Hematopoietic multipotent progenitor cell treated with erythropoietin and hydrocortisone succinate and interleukin-3 and kit ligand, for 4 days (in vitro differentiated cells): ENCODE data around the gene ATP1B3.
"Not testable (repeated sequence)": the region's sequence is repeated elsewhere in the genome, so short reads cannot be mapped to it uniquely, and the experiment has no call there.

Source experiments
- DNase-seq: peaks from one replicate; pipeline ENCODE4 v3.0.0-alpha.2; 2015

The ATP1B3 gene

DNA sequence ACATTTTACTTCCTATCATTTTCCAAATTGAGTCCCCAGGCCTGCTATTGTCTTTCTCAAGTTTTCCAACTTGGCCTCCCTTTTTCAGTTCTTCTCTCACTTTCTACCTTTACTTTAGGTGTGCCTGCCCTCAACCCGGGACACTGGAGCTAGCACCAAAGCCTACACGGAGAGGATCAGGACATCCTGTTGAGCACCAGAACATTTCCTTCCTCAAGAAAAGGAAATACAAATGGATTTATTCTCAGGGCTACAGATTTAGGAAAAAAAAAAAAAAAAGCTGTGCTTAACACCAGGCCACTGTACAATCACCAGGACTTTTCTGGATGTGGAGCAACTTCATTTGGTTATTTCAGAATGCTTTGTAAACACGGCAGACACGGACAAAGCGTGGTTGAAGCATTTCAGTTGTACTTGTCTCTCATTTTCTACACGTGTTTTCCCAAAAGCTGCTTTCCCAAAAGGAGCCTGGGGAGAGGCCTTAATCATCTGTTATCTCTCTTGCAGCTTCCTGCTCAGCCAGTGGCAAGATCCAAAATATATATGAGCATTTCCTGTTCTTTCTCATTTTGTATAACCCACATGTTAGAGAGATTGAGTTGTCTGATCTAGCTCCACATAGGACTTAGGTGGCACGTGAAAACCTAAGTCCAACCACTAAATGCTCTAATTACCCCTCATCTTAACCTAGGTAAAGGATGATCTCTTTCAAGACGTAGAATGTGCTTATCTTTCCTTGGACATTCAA lies 15.5 kb upstream of the ATP1B3 start:
- no peak for DNase-seq

DNA sequence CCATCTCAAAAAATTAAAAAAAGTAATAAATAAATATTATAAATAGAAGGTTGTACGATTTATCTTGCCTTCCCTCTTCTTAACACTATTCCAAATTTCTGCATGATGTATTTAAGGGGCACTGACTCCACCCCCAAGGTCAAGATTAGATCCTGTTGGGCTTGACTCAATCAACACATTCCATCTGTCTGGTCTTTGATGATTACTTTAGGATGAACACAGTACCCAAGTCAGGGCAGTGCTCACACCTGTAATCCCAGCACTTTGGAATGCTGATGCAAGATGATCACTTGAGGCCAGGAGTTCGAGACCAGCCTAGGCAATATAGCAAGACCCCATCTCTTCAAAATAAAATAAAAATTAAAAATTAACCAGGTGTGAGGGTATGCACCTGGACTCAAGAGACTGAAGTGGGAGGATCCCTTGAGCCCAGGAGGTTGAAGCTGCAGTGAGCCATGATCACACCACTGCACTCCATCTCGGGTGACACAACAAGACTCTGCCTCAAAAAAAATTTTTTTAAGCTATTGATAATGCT lies 14.1 kb upstream of the ATP1B3 start:
- no peak for DNase-seq

DNA sequence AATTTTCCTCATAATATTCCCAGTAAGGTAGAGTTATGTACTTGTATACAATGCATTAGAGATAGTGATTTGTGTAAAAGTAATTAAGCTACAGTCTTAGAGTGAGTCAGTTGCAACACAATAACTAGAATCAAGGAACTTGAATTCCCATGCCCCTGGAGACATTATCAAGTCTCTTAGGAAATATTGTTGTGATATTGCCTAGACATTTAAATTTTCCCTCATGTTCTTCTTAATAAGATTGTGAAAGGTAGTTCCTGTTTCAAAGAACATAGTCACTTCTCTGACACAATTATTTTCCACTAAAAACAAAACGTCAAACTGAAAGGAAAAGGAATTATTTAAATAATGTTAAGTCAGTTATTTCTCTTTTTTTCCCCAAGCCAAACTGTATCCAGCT lies 13.0 kb upstream of the ATP1B3 start:
- peak; percentile 62 for DNase-seq

DNA sequence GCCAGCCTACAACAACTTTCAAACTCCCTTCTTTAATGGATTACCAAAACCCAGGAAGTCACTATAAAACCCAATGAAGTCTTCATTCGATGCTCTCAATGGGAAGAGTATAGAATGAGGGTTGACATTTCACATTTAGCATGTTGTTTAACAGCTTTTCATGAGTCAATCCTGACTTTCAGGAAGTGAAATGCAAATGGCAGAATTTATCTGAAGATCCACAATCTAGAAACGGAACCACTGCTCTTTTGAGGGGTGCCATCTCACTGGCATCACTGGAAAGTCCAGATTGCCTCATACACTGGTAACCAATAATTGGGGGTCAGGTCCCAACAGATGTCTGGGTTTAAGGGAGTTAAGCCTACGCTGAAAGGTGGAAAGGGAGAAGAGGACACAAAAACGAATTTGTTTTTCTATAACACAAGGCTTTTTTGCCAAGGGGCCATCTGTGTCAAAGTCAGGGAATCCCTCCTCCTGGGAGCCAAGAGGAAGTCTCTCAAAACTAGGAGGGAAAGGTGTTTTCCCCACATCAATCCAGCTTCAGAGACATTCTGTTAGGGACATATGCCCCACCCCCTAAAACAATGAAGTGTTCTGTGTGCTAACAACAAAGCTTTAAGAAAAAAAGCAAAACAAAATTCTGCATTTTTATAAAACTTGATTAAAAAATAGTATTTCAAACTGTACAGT lies 12.0 kb upstream of the ATP1B3 start:
- DNase-seq: no peak

DNA sequence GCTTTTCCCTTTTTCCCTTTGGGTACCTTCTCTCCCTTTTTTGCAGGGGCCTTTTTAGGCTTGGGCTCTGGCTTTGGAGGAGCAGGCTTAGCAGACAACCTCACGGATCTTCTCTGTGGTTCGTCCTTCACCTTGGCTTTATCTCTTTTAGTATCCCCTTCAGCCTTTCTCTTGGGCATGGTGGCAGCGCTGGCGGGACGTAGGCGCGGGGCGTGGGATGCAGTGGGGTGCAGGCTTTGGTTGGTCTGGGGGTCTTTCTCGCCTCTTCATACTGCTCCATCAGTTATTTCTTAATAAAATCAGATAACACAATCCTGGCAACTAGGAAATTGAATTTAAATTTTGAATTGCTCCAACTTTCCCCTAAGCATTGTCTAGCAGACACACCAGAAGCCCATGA lies 11.3 kb upstream of the ATP1B3 start:
- no peak for DNase-seq

DNA sequence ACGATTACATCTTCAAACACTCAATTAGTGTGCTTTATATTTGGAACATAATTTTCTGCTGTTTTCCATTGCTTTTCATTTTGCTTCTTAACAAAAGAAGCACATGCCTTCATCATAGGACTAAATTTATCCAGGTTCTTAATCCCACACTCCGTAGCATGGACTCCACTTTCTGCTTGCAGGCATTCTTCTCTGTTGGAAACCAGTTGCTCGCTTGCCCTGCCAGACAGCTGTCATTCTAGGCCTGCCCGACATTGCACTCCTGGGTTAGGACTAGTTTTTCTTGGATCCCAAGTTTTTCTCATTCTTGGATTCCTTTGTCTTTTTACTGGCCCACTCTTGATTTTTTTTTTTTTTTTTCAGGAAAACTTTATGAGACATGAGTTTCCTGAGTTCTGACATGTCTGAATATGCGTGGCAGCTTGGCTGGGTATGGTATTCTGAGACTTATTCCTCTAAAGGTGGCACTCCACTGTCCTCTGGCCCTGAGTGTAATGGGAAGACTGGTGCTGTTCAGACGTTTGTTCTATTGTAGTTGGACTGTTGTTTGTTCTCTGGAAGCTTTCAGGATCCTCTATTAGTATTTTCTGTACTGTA lies 6.3 kb upstream of the ATP1B3 start:
- DNase-seq: no peak

DNA sequence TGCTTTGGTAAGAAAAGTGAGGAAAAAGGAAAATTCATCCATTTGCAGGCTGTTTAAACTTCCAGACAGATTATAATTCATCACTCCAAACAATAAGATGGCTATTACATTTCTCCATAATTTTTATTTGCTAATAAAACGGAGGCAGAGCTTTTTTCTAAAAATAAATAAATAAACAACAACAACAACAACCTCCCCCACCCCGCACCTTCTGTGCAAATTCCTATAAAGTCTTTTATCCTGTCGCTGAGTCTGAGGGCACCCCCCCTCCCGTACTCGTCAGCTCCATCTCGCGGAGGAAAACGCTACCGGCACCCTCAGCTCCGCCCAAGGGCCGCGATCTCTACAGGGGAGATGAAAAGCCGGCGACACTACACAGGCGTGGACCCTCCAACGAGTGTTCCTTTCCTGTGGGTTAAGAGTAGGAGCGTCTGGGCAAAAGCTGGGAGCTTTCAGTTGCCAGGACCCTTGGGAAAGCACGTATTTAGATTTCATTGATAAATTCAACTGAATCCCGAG lies 1.0 kb upstream of the ATP1B3 start:
- peak; percentile 95 for DNase-seq

DNA sequence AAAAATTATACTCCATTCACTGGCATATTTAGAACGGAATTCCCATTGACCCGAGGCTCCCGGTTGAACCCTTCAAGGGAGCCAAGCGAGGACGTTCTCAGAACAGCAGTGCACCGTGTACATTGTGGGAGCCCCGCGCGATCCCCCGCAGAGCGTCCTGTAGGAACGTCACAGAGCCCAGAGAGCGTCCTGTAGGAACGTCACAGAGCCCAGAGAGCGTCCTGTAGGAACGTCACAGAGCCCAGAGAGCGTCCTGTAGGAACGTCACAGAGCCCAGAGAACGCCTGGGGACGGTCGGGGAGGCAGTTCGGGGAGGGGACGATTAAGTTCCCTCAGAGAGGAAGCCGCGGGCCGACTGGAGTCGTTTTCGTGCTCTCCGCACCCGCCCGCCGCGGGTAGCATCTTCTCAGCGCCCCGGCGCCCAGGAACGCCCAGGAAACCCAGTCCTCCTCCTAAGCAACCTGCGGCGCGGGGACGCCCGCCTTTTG lies 506 bp upstream of the ATP1B3 start:
- DNase-seq: peak; percentile 85

DNA sequence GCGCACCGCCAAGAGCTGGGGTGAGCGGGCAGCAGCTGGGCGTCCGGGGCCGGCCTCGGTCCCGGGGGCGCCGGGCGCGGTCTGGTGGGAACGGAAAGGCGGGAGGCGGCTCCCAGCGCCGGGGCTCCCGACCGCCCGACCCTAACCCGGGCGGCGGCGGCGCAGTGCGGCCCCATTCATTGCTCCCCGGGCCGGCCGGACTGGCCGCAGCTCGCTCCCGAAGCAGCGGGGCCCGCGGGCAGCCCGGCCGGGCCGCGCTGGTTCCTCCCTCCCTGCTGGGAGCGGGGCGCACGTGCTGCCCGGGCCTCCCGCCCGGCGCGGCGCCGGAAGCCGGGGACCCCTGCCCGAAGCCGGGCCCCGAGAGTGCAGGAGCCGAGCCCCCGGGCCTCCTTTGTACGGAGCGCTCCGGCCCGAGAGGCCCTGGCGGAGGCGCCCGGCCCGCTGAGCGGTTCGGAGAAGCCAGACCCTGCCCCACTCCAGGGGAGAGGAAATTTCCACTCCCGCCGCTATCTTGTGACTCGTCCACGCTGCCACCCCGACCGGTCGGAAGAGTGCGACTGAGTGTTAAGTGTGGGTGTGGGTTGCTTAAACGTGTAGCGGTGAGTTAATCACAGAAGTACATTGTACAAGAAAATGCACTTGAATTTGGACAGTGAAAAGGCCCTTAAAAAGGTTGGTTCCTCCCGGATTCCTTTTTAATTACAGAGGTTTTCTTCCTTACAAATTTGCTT lies 613 bp downstream of the ATP1B3 start:
- DNase-seq: peak; percentile 72

DNA sequence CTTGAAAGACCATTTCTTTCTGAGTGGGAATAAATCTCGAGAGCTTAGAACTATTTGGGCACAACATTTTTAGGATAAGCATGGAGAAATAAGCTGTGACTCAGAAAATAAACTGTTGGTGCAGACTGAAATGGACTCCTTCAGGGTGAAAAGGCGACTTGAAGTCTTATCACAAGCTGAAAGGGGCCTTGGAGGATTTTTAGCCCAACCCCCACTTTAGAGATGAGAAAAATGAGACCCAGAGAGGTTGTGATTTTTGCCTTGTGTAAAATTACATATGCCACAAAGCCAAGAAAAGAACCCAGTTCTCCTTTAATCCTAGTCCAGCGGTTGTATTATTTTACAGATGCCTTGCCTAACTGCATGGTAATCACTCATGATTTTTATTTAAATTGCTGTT lies 1.5 kb downstream of the ATP1B3 start:
- DNase-seq: peak; percentile 67

DNA sequence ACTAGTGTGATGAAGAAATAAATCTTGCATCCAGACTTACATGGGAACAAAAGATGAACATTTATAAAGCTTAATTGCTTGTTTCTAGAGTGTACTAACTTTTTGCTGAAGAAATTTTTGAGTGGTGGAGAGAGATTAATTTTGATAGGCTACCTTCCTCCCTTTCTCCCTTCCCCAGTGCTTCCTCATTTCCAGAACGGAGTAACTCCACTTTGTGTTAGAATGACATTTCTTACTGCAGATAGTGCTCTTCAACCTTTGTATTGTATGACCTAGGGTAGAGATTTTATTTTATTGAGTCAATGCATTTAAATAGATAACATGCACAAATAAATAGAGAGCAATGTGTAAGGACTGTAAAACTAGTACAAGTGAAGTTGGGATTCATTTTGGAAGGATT lies 1.9 kb downstream of the ATP1B3 start:
- DNase-seq: peak; percentile 45

DNA sequence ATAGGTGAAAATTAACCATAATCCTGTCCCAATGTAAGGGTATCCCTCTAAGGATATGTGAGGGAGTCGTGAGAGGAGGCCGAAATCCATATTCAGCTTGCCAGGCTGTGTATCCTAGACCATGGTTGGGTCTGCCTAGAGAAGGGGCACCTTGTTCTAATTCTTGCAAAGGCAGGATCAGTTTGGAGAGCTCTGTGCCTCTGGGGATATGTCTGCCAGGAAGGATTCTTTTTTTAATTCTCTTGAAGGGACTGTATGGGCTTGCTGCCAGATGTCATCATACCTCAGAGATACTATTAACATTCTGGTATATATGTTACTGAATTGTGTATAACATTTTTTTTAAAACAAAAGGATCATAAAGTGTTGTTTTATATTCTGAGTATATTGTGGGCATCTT lies 2.4 kb downstream of the ATP1B3 start:
- peak; percentile 46 for DNase-seq

DNA sequence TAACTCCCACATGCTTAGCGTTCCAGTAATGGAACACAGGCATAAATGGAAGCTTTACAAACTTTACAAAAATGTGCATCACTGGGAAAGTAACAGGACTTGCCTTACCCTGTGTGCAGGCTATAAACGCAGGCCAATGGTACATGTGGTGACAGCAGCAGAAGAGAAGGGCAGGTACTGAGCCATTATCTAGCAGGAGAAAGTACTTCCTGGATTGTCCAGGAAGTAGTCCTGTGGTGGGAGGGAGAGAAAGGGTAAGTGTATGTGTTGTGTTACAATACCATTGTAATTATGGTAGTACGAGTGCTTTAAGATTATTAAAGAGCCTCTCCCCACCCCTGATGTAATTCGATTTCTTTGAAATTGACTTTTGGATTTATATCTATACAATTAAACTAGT lies 5.3 kb downstream of the ATP1B3 start:
- DNase-seq: peak; percentile 45

DNA sequence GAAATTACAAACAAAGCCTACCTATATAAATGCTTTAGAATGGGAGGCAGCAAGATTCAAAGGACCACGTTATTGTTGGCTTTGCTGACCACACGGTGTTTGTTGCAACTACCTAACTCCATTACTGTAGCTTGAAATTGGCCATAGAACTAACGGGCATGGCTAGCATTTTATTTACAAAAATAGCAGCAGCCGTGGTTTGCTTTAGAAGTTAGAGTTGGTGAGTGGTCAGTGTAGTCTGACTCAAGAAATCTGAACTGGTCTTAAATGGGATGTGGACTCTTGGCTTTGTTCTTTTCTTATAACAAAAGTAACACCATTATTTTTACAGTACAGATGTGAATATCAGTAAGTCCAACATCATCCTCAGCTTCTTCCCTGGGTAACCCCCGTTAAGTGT lies 10.6 kb downstream of the ATP1B3 start:
- DNase-seq: no peak

DNA sequence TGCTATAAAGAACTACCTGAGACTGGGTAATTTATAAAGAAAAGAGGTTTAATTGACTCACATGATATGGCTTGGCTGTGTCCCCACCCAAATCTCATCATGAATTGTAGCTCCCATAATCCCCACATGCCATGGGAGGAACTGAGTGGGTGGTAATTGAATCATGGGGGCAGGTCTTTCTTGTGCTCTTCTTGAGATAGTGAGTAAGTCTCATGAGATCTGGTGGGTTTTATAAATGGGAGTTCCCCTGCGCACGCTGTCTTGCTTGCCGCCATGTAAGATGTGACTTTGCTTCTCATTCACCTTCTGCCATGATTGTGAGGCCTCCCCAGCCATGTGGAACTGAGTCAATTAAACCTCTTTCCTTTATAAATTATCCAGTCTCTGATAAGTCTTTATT lies 12.1 kb downstream of the ATP1B3 start:
- DNase-seq: not testable (repeated sequence)

DNA sequence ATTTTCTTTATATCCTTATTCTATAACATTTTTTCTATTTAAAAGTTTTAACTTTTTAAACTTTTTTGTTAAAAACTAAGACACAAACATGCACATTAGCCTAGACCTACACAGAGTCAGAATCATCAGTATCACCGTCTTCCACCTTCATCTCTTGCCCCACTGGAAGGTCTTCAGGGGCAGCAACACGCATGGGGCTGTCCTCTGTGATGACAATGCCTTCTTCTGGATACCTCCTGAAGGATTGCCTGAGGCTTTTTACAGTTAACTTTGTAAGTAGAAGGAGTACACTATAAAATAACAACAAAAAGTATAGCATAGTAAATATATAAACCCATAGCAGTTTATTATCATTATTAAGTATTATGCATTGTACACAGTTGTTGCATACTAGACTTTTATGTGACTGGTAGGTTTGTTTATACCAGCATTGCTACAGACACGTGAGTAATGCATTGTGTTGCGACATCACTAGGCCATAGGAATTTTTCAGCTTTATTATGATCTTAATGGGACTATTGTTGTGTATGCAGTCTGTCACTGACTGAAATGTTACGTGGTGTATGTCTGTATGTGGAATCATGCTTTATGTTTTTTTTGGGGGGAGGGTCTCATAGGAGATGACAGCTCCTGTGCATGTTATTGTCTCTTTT lies 18.2 kb downstream of the ATP1B3 start:
- peak; percentile 35 for DNase-seq

DNA sequence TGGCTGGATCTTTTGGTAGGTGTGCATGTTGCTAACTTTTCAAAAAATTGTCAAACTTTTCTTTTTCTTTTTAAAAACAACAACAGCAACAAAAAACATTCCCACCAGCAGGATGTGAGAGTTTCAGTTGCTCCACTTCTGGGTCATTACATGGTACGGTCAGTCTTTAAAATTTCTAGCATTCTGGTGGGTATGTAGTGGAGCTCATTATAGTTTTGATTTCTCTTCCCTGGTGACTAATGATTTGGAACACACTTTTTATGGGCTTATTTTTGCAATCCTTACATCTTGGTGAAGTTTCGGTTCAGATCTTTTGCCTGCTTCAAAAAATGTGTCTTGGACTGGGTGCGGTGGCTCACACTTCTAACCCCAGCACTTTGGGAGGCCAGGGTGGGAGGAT lies 19.3 kb downstream of the ATP1B3 start:
- no peak for DNase-seq

DNA sequence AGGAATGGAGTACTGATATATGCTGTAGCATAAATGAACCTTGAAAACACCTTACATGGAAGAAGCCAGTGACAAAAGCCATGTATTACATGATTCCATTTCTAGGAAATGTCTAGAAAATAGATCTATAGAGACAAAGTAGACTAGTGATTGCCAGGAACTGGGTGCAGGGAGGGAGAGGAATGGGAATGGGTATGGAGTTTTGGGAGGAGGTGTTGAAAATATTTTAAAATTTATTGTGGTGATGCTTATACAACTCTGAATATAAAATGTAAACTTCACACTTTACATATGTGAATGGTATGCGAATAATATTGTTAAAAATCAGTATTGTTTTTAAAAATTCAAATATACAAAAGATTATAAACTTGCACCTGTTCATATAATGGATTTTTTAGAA lies 22.5 kb downstream of the ATP1B3 start:
- DNase-seq: no peak

DNA sequence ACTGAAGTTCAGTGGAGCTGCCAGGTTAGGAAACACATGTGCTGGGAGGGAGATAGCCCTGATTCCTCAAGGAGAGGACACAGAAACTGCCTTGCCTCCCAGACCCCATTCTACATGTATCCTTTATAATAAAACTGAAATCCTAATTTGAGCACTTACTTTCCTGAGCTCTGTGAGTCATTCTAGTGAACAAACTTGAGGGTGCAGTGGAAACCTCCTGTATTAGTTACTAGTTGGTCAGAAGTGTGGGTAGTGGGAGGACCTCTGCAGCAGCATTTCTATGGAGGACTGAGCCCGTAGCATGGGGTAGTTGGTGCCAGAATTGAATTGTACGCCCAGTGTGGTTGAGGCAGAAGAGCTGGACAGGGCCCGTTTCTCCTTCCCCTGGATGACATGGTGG lies 23.9 kb downstream of the ATP1B3 start:
- DNase-seq: no peak

DNA sequence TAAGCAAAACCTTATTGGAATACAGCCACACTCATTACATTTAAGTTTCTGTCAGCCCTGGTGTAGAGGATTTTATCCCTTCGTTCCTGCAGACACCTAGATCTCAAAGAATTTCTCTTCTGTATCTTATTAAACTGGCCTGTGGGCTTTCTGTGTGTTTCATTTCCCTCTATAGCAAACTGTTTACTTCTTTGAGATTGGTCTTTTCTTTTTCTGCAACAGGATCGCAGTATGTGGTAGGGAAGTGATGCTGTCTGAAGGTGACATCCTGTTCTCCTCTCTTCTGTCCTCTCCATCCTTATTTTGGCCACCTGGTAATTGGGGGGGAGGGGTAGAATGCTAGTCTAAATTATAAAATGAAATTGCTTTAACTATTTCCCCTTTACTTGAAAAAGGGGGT lies 25.5 kb downstream of the ATP1B3 start:
- DNase-seq: no peak

DNA sequence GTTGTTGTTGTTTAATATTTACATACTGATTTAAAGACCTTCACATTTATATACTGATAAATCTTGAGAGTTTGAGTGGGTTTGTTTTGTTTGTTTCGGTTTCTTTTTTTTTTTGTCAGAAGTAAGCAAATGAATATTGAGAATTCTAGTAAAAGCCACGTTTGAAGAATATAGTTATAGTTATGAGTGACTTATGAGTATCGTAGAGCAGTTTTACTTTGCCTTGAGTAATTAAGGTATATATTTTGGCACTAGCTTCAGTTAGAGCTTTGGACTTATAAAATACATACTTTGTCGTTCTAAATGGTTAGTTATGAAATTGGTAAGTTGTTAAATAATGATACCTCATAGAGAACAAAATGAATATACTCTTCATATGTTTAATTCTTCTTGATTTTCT lies 27.8 kb downstream of the ATP1B3 start:
- DNase-seq: no peak

DNA sequence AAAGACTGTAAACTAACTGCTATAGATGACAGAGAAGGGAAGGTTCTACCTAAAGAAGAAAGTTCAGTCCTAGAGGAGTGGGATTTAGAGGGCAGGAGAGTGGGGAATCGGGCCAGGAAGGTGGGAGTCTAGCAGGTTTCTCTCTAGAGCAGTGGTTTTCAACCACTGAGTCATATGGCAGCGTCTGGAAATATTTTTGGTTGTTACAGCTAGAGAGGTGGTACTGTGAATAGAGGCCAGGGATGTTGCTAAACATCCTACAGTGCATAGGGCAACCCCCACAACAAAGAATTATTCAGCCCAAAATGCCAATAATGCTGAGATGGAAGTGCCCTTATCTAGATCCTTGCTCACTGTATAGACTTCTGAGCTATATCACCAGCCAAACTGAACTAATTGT lies 28.7 kb downstream of the ATP1B3 start:
- DNase-seq: no peak
